OCI-LY7 (cell line): Measurements from ENCODE around the gene ARVCF. TPM values are rescaled to one million over a fixed set of nuclear protein-coding genes. Genes with fewer than 3 reads are reported as not detected.

Source experiments
- BruUV-seq: library from RNA; stranded (reverse); fragments of 400-500 nt; replicated peaks from 2 replicates; lab custom pipeline; 2021; lab: Mats Ljungman, UMichigan
- CTCF ChIA-PET: fragments of 300-600 bp; sonication (Branson Sonifier 250); formaldehyde crosslinking; loops from one replicate; lab custom pipeline; 2022; ENCODE audit warnings: antibody characterized with exemption; ENCODE audit not compliant: unreplicated experiment; lab: Charles Lee
- POLR2A ChIA-PET: fragments of 300-600 bp; sonication (Branson Sonifier 250); formaldehyde crosslinking; loops from one replicate; lab custom pipeline; 2022; ENCODE audit warnings: antibody characterized with exemption; lab: Charles Lee
- DNase-seq: peaks from one replicate; pipeline ENCODE4 v3.0.0-alpha.2; 2015; ENCODE audit warnings: low spot score
- H2AFZ ChIP-seq: fragments of 200-600 bp; sonication (generic), shearing (Covaris generic); 2 replicates; pipeline ENCODE4 v1.6.1; 2014; ENCODE audit warnings: mild to moderate bottlenecking, antibody characterized with exemption, low read length, moderate library complexity
- H3K27ac ChIP-seq: fragments of 200-600 bp; sonication (generic); 2 replicates; pipeline ENCODE4 v1.5.1; 2014; ENCODE audit warnings: mixed run types, low read depth, mild to moderate bottlenecking, moderate library complexity, low read length, inconsistent platforms; ENCODE audit not compliant: poor library complexity, severe bottlenecking
- H3K36me3 ChIP-seq: fragments of 200-600 bp; sonication (generic); 2 replicates; pipeline ENCODE4 v1.6.1; 2014; ENCODE audit warnings: mild to moderate bottlenecking, antibody characterized with exemption, low read length, moderate library complexity, mixed read lengths; ENCODE audit not compliant: insufficient read depth
- H3K4me1 ChIP-seq: fragments of 200-600 bp; sonication (generic); 2 replicates; pipeline ENCODE4 v1.5.1; 2014; ENCODE audit warnings: mild to moderate bottlenecking, low read length; ENCODE audit not compliant: insufficient read depth, poor library complexity, severe bottlenecking
- H3K4me2 ChIP-seq: fragments of 200-600 bp; sonication (generic); 2 replicates; pipeline ENCODE4 v1.6.1; 2014; ENCODE audit warnings: mild to moderate bottlenecking, low read length
- H3K4me3 ChIP-seq: fragments of 200-600 bp; sonication (generic); 2 replicates; pipeline ENCODE4 v1.5.1; 2014; ENCODE audit warnings: mild to moderate bottlenecking, low read depth, low read length; ENCODE audit not compliant: poor library complexity, severe bottlenecking
- H3K79me2 ChIP-seq: fragments of 200-600 bp; sonication (generic); 2 replicates; pipeline ENCODE4 v1.6.1; 2016; ENCODE audit warnings: low read depth, mild to moderate bottlenecking, low read length, moderate library complexity, mixed read lengths; ENCODE audit not compliant: insufficient read depth
- H3K9me2 ChIP-seq: fragments of 200-600 bp; sonication (generic); 2 replicates; pipeline ENCODE4 v1.6.1; 2016; ENCODE audit warnings: mild to moderate bottlenecking, low read length, mixed read lengths; ENCODE audit not compliant: insufficient read depth
- H3K9me3 ChIP-seq: fragments of 200-600 bp; sonication (generic); 2 replicates; pipeline ENCODE4 v1.6.1; 2014; ENCODE audit warnings: mild to moderate bottlenecking, mixed run types, low read length, mixed read lengths
- H4K20me1 ChIP-seq: fragments of 200-600 bp; sonication (generic); 2 replicates; pipeline ENCODE4 v1.6.1; 2014; ENCODE audit warnings: mild to moderate bottlenecking, antibody characterized with exemption, low read length, moderate library complexity, mixed read lengths; ENCODE audit not compliant: insufficient read depth
- CTCF ChIP-seq: fragments of 200-600 bp; sonication (generic); conservative IDR thresholded peaks from 2 replicates; pipeline ENCODE4 v1.5.1; 2014; ENCODE audit warnings: mild to moderate bottlenecking, antibody characterized with exemption, low read length, moderate library complexity, mixed read lengths
- EZH2phosphoT487 ChIP-seq: fragments of 200-600 bp; sonication (generic); IDR thresholded peaks from 2 replicates; pipeline ENCODE4 v1.6.1; 2018; ENCODE audit warnings: low read depth, borderline replicate concordance, mild to moderate bottlenecking, mixed run types, antibody characterized with exemption, low read length, moderate library complexity, mixed read lengths
- intact Hi-C: fragments of 100-400 bp; cut with micrococcal nuclease; formaldehyde crosslinking; loops from one replicate; pipeline ENCODE4 v1.10.0; 2022; ENCODE audit not compliant: unreplicated experiment
- microRNA-seq: library from miRNA; unstranded; fragments of <30 nt; microRNA quantifications from one replicate; pipeline ENCODE4 v1.2.0, GENCODE V29; 2022; ENCODE audit warnings: borderline replicate concordance
- small RNA-seq: library from RNA; depleted of rRNA; stranded (forward); fragments of <200 nt; gene quantifications from one replicate; pipeline ENCODE3, GENCODE V24; 2014
- total RNA-seq, 2 experiments: library from RNA; depleted of rRNA in 1 of 2; stranded (reverse); fragments of >200 nt in 1 of 2; shearing (Covaris generic) in 1 of 2; gene quantifications; 2 replicates each; pipeline ENCODE4 v1.2.3, GENCODE V29; 2014 to 2022

Gene ARVCF
- total RNA-seq, 2 experiments from 2014 or later = 2.9 to 3.8 TPM

DNA sequence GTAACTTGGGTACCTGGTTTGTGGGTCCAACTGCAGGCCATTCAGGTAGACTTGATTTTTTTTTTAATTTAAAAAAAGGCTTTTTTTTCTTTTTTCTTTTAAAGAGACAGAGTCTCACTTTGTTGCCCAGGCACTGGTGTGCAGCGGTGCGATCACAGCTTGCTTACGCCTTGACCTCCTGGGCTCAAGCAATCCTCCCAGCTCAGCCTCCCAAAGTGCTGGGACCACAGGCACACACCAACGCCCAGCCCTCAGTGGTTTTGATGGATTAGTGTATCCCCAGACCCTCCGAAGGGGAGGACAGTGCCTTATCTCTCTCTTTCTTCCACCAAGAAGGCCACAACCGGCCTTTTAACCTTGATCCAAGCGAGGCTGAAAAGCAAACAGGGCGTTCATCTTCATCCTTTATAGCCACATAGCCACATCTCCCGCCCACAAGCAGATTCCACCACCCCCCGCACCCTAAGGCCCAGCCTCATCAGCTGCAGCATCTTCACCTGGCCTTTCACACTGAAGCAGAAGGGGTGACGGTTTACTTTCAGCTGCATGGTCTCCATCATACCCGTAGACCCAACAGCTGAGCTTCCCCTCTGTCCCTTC is 92.6 kb downstream of the ARVCF start:
- Histone ChIP-seq H3K27ac (no peak overlapping the region), H3K9me3 (no peaks in the 10 kb centered on the region), H3K4me1 (no peaks in the 10 kb centered on the region), H4K20me1 (no peaks in the 10 kb centered on the region), H3K4me2 (no peak overlapping the region), H3K79me2 (no peaks in the 10 kb centered on the region), H2AFZ (no peak overlapping the region), H3K9me2 (no peaks in the 10 kb centered on the region), H3K36me3 (no peaks in the 10 kb centered on the region), H3K4me3 (no peak overlapping the region)
- TF ChIP-seq CTCF (no peak), EZH2phosphoT487 (no peak)
- intact Hi-C loops = no loop called here
- CTCF ChIA-PET = no interaction called here
- no TSS peak for BruUV-seq
- no peak for DNase-seq
- POLR2A ChIA-PET = no interaction called here

DNA sequence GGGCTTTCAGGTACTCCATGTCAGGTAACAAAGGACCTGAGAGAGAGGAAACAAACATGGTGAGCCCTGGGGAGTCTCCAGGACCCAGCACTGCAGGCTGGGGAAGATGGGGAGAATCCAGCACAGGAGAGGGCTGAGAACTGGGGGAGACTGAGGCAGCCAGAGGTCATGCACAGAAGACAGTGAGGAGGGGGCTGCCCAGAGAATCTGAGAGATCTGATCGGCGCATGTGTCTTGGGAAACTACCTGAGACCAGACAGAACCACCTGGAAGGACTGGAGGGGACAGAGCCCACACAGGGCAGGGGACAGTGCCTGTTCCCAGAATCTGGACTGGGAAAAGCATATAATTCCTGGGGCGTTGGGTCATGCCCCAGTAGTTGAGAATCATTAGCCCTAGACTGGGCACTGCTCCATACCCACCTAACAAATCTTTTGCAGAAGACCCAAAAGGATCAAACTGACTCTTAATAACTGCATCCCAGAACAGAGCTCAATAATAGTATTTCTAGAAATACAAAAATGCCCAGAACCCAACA is 95.0 kb downstream of the ARVCF start:
- TF ChIP-seq EZH2phosphoT487 = no peak
- no peak for TF ChIP-seq CTCF
- CTCF ChIA-PET = no interaction called here
- Histone ChIP-seq H2AFZ (no peak overlapping the region), H3K79me2 (no peaks in the 10 kb centered on the region), H3K36me3 (no peaks in the 10 kb centered on the region), H3K4me1 (peaks cover 4% of the 10 kb centered on the region), H3K9me2 (no peaks in the 10 kb centered on the region), H3K4me2 (no peak overlapping the region), H3K9me3 (no peaks in the 10 kb centered on the region), H3K4me3 (no peak overlapping the region), H3K27ac (no peak overlapping the region), H4K20me1 (no peaks in the 10 kb centered on the region)
- POLR2A ChIA-PET = no interaction called here
- DNase-seq = no peak
- BruUV-seq = no TSS peak
- intact Hi-C loops = no loop called here

Small RNAs within 50 kb of the gene (microRNA-seq; reads per million reads assigned to microRNA genes)
- gene MIR185 = 1,703 reads per million, percentile 85 among the genes with 10 or more reads in this experiment
- gene MIR4761 = 2.3 reads per million

Small RNAs within 50 kb of the gene (small RNA-seq; reads per million reads assigned to genes)
- gene MIR185 = not detected

Other genes starting within 250 kb of the ARVCF start
- gene GNB1L, start 161.9 kb downstream of the ARVCF start, total RNA-seq (2014; rRNA removed; shearing (Covaris generic)) = 21.2 and 26.7 TPM in 2 replicates
- 12.9 and 13.1 TPM in 2 replicates for gene GNB1L, start 161.9 kb downstream of the ARVCF start, total RNA-seq (2022)
- 25.5 and 28.2 TPM in 2 replicates for gene RTL10, start 161.9 kb downstream of the ARVCF start, total RNA-seq (2014; rRNA removed; shearing (Covaris generic))
- 26.1 and 26.2 TPM in 2 replicates for gene RTL10, start 161.9 kb downstream of the ARVCF start, total RNA-seq (2022)
- gene COMT, start 75.1 kb downstream of the ARVCF start, total RNA-seq (2014; rRNA removed; shearing (Covaris generic)) = 102 and 112 TPM in 2 replicates
- 89.5 and 90.8 TPM in 2 replicates for gene COMT, start 75.1 kb downstream of the ARVCF start, total RNA-seq (2022)
- gene TXNRD2, start 75.0 kb downstream of the ARVCF start, total RNA-seq (2014; rRNA removed; shearing (Covaris generic)) = 24.1 and 28.9 TPM in 2 replicates
- 23.5 and 24.7 TPM in 2 replicates for gene TXNRD2, start 75.0 kb downstream of the ARVCF start, total RNA-seq (2022)
- gene TANGO2, start 4.3 kb upstream of the ARVCF start, total RNA-seq (2014; rRNA removed; shearing (Covaris generic)) = 12.3 and 18.3 TPM in 2 replicates
- gene TANGO2, start 4.3 kb upstream of the ARVCF start, total RNA-seq (2022) = 23.3 and 25.0 TPM in 2 replicates
- gene DGCR8, start 63.4 kb upstream of the ARVCF start, total RNA-seq (2014; rRNA removed; shearing (Covaris generic)) = 49.5 and 53.4 TPM in 2 replicates
- 68.2 and 75.6 TPM in 2 replicates for gene DGCR8, start 63.4 kb upstream of the ARVCF start, total RNA-seq (2022)
- gene RANBP1, start 99.3 kb upstream of the ARVCF start, total RNA-seq (2014; rRNA removed; shearing (Covaris generic)) = 570 and 652 TPM in 2 replicates
- gene RANBP1, start 99.3 kb upstream of the ARVCF start, total RNA-seq (2022) = 398 and 406 TPM in 2 replicates
- gene TRMT2A, start 100.4 kb upstream of the ARVCF start, total RNA-seq (2014; rRNA removed; shearing (Covaris generic)) = 118 and 126 TPM in 2 replicates
- gene TRMT2A, start 100.4 kb upstream of the ARVCF start, total RNA-seq (2022) = 97.5 and 104 TPM in 2 replicates
- gene ZDHHC8, start 115.0 kb upstream of the ARVCF start, total RNA-seq (2014; rRNA removed; shearing (Covaris generic)) = 1.8 and 2.3 TPM in 2 replicates
- 9.6 and 16.7 TPM in 2 replicates for gene ZDHHC8, start 115.0 kb upstream of the ARVCF start, total RNA-seq (2022)
- not detected in 2 replicates for gene CCDC188, start 134.2 kb upstream of the ARVCF start, total RNA-seq (2014; rRNA removed; shearing (Covaris generic))
- gene CCDC188, start 134.2 kb upstream of the ARVCF start, total RNA-seq (2022) = not detected in 2 replicates